Skeletal muscle tissue (tissue), 4 donors: Measurements from ENCODE around the gene RPL39L. TPM values are rescaled to one million over a fixed set of nuclear protein-coding genes. Genes with fewer than 3 reads are reported as not detected.

Experiments used
- H3K27ac ChIP-seq: one replicate; pipeline ENCODE4 v1.7.0; 2013; ENCODE audit warnings: mild to moderate bottlenecking, low read depth, low read length, inconsistent platforms
- H3K27me3 ChIP-seq, 3 donors: one replicate each; pipeline ENCODE4 v1.7.0; 2013; ENCODE audit warnings: low read length in 3 of 3; ENCODE audit not compliant: control insufficient read depth in 3 of 3, insufficient read depth in 3 of 3
- H3K36me3 ChIP-seq, 3 donors: one replicate each; pipeline ENCODE4 v1.7.0; 2013; ENCODE audit warnings: low read length in 3 of 3; ENCODE audit not compliant: control insufficient read depth in 3 of 3, insufficient read depth in 3 of 3
- H3K4me1 ChIP-seq, 3 donors: one replicate each; pipeline ENCODE4 v1.7.0; 2013; ENCODE audit warnings: low read length in 3 of 3, mild to moderate bottlenecking in 3 of 3; ENCODE audit not compliant: control insufficient read depth in 3 of 3, insufficient read depth in 3 of 3
- H3K4me3 ChIP-seq, 3 donors: one replicate each; pipeline ENCODE4 v1.7.0; 2013; ENCODE audit warnings: low read length in 3 of 3
- H3K9ac ChIP-seq, 3 donors: one replicate each; pipeline ENCODE4 v1.7.0; 2013; ENCODE audit warnings: low read length in 3 of 3, mild to moderate bottlenecking in 3 of 3, moderate library complexity in 2 of 3, low read depth in 1 of 3
- H3K9me3 ChIP-seq, 3 donors: one replicate each; pipeline ENCODE4 v1.7.0; 2013; ENCODE audit warnings: low read length in 3 of 3; ENCODE audit not compliant: control insufficient read depth in 3 of 3
- total RNA-seq: library from RNA; depleted of rRNA; stranded (reverse); fragments of >200 nt; gene quantifications from one replicate; pipeline ENCODE4 v1.2.3, GENCODE V29; 2014
- donor health status: Osteomylitis.

The RPL39L gene
- total RNA-seq, 1 donor from 2014 or later: 9.4 TPM

- H3K27me3 ChIP-seq: no peaks in the 10 kb centered on the region
- H3K4me3 ChIP-seq: no peak overlapping the region
- no peak overlapping the region for H3K27ac ChIP-seq
- peaks cover 21 to 40% (median 37%) of the 10 kb centered on the region in 3 donors for H3K36me3 ChIP-seq
- H3K9me3 ChIP-seq: peaks cover 0 to 4% (median 3%) of the 10 kb centered on the region in 3 donors
- no peaks in the 10 kb centered on the region for H3K4me1 ChIP-seq
- H3K9ac ChIP-seq: no peak overlapping the region
Observed at GRCh38 chr3:187073581-187074098, 65.7 kb downstream of the RPL39L start.

- Histone ChIP-seq H3K9me3 (peaks cover 0 to 4% (median 3%) of the 10 kb centered on the region in 3 donors), H3K4me1 (no peaks in the 10 kb centered on the region), H3K27ac (no peak overlapping the region), H3K36me3 (peaks cover 18 to 37% (median 33%) of the 10 kb centered on the region in 3 donors), H3K9ac (no peak overlapping the region), H3K27me3 (no peaks in the 10 kb centered on the region), H3K4me3 (no peak overlapping the region)
Observed at GRCh38 chr3:187072511-187072910, 66.8 kb downstream of the RPL39L start.

DNA sequence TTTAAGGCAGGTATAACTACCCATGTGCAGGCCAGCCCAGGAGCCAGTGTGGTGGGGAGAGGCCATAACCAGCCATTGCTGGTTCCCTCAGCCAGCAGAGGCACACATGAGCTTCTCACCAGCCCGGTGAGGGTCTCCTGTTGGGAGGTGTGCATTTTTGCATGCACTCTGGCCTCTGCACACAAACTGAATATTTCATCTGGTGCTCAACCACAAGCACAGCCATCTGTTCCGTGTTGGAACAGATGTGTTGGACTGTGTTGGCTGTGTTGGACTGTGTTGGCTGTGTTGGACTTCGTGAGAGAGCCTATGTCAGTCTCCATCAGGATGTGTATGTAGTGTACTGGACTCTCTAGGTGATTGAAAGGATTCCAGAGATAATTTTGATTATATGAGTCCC is 67.2 kb downstream of the RPL39L start:
- Histone ChIP-seq H3K4me1 (no peaks in the 10 kb centered on the region), H3K9me3 (peaks cover 0 to 4% (median 3%) of the 10 kb centered on the region in 3 donors), H3K27me3 (no peaks in the 10 kb centered on the region), H3K9ac (no peak overlapping the region), H3K4me3 (no peak overlapping the region), H3K36me3 (peaks cover 15 to 35% (median 30%) of the 10 kb centered on the region in 3 donors), H3K27ac (no peak overlapping the region)

Other genes with a start within 250 kb of the RPL39L start
- gene ST6GAL1, start 209.0 kb downstream of the RPL39L start, total RNA-seq: 16.7 TPM
- gene RTP1, start 58.0 kb upstream of the RPL39L start, total RNA-seq: not detected
- gene MASP1, start 152.2 kb upstream of the RPL39L start, total RNA-seq: 5.7 TPM
- gene RTP4, start 228.9 kb upstream of the RPL39L start, total RNA-seq: 1.0 TPM